ENCODE results near the gene SIN3B.

SIN3B gene

DNA sequence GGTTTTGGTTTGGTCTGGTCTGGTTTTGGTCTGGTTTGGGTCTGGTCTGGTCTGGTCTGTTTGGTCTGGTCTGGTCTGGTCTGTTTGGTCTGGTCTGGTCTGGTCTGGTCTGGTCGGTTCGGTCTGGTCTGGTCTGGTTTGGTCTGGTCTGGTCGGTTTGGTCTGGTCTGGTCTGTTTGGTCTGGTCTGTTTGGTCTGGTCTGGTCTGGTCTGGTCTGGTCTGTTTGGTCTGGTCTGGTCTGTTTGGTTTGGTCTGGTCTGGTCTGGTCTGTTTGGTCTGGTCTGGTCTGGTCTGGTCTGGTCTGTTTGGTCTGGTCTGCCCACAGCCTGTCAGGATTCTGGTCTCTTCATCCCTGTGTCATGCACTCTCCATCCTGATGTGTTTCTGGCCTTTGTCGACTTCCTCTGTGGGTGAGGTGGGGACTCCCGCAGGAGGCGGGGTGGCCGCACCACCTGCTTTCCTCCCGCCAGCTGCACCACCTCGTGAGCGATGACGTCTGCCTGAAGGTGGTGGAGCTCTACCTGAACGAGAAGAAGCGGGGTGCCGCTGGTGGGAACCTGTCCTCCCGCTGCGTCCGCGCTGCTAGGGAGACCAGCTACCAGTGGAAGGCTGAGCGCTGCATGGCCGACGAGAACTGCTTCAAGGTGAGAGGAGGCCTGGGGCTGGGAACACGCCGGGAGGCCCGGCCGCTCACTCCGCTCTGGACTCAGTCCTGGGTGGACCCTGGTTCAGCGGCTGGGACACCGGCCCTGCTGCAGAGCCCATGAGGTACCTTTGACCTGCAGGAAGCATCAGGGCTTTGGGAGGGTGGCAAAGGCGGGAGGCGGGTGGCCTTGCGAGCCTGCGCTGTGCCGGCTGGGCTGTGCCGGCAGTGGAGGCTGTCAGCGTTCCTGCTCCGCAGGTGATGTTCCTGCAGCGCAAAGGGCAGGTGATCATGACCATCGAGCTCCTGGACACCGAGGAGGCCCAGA is 46.7 kb downstream of the SIN3B start:
- peaks cover 9% of the 10 kb centered on the region; the same call in 1 of the 2 replicates for H3K9me3 ChIP-seq (ENCODE audit: control insufficient read depth, insufficient read depth, low read length)
- TF ChIP-seq, protein P1, sequence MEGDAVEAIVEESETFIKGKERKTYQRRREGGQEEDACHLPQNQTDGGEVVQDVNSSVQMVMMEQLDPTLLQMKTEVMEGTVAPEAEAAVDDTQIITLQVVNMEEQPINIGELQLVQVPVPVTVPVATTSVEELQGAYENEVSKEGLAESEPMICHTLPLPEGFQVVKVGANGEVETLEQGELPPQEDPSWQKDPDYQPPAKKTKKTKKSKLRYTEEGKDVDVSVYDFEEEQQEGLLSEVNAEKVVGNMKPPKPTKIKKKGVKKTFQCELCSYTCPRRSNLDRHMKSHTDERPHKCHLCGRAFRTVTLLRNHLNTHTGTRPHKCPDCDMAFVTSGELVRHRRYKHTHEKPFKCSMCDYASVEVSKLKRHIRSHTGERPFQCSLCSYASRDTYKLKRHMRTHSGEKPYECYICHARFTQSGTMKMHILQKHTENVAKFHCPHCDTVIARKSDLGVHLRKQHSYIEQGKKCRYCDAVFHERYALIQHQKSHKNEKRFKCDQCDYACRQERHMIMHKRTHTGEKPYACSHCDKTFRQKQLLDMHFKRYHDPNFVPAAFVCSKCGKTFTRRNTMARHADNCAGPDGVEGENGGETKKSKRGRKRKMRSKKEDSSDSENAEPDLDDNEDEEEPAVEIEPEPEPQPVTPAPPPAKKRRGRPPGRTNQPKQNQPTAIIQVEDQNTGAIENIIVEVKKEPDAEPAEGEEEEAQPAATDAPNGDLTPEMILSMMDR (IDR thresholded peaks at IDR 0.05; ENCODE audit: low read depth, low read length, poor library complexity, severe bottlenecking), result no peak
- no peak for TF ChIP-seq EZH2phosphoT487 (IDR thresholded peaks at IDR 0.05; ENCODE audit: borderline replicate concordance, low read length)
- H3K9me2 ChIP-seq (replicated peaks; ENCODE audit: control insufficient read depth, low read length), result no peaks in the 10 kb centered on the region
- peaks cover 85% of the 10 kb centered on the region for H3K36me3 ChIP-seq (ENCODE audit: control insufficient read depth, low read length)
- H3F3A ChIP-seq (ENCODE audit: control insufficient read depth, insufficient read depth), result no peaks in the 10 kb centered on the region
- H3K79me2 ChIP-seq (ENCODE audit: control insufficient read depth, low read length), result peaks cover 32% of the 10 kb centered on the region
- H3K27me3 ChIP-seq (ENCODE audit: control insufficient read depth, low read length), result no peaks in the 10 kb centered on the region
- no peak overlapping the region for H3K4me2 ChIP-seq (ENCODE audit: low read length)
- H3K4me3 ChIP-seq (ENCODE audit: low read length), result no peak overlapping the region
- peaks cover 7% of the 10 kb centered on the region for H3K4me1 ChIP-seq (ENCODE audit: control insufficient read depth, low read length)
- H4K20me1 ChIP-seq (ENCODE audit: control insufficient read depth, insufficient read depth, low read depth, low read length), result no peaks in the 10 kb centered on the region
- no peak overlapping the region for H3K27ac ChIP-seq (ENCODE audit: low read depth, low read length)

DNA sequence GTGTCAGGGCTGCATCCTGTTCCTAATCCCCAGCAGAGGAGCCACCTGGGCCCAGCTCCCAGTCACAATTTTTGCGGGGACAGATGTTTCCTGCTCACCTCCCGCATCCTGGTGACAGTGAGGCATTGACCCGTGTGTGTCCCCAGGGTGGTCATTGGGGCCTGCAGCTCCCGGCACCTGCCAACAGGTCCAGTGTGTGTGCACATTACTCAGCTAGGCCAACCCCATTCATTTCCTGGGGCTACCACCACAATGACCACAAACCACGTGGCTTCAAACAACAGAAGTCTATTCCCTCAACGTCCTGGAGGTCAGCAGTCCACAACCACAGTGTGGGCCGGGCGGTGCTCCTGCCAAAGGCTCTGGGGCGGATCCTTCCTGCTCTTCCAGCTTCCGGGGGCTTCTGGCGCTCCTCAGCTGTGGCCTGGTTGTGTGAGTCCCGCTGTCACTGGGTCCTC is 47.7 kb downstream of the SIN3B start:
- Histone ChIP-seq H3K9me2 (replicated peaks; ENCODE audit: control insufficient read depth, low read length) (no peaks in the 10 kb centered on the region), H3K79me2 (ENCODE audit: control insufficient read depth, low read length) (peaks cover 32% of the 10 kb centered on the region), H3K4me3 (ENCODE audit: low read length) (no peak overlapping the region), H3K27ac (ENCODE audit: low read depth, low read length) (no peak overlapping the region), H3K4me2 (ENCODE audit: low read length) (no peak overlapping the region), H3K36me3 (ENCODE audit: control insufficient read depth, low read length) (peaks cover 76% of the 10 kb centered on the region), H3K4me1 (ENCODE audit: control insufficient read depth, low read length) (peaks cover 7% of the 10 kb centered on the region), H3F3A (ENCODE audit: control insufficient read depth, insufficient read depth) (no peaks in the 10 kb centered on the region), H3K9me3 (ENCODE audit: control insufficient read depth, insufficient read depth, low read length) (peaks cover 18% of the 10 kb centered on the region; the same call in 1 of the 2 replicates), H4K20me1 (ENCODE audit: control insufficient read depth, insufficient read depth, low read depth, low read length) (no peaks in the 10 kb centered on the region), H3K27me3 (ENCODE audit: control insufficient read depth, low read length) (no peaks in the 10 kb centered on the region)
- no peak for TF ChIP-seq EZH2phosphoT487 (IDR thresholded peaks at IDR 0.05; ENCODE audit: borderline replicate concordance, low read length)
- TF ChIP-seq, protein P1 (IDR thresholded peaks at IDR 0.05; ENCODE audit: low read depth, low read length, poor library complexity, severe bottlenecking), result no peak

DNA sequence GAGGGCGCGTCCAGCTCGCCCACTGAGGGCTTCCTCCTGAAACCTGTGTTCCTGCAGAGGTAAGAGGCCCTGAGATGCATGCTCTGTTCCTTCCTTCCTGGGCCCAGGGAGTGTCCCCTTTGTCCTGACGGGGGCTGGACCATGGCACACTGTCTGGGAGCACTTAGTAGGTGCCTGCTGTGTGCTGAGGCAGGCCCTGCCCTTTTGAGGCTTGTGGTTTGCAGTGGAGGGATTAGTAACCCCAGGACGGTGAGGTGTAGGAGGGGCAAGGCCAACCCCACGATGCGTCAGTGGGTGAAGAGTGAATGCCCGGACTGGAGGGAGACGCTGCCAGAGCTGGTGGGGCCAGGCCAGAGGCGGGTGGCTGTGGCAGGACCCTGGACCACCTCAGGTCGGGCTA is 48.4 kb downstream of the SIN3B start:
- H3F3A ChIP-seq (ENCODE audit: control insufficient read depth, insufficient read depth), result no peaks in the 10 kb centered on the region
- peaks cover 7% of the 10 kb centered on the region for H3K4me1 ChIP-seq (ENCODE audit: control insufficient read depth, low read length)
- peaks cover 71% of the 10 kb centered on the region for H3K36me3 ChIP-seq (ENCODE audit: control insufficient read depth, low read length)
- peaks cover 32% of the 10 kb centered on the region for H3K79me2 ChIP-seq (ENCODE audit: control insufficient read depth, low read length)
- H4K20me1 ChIP-seq (ENCODE audit: control insufficient read depth, insufficient read depth, low read depth, low read length), result no peaks in the 10 kb centered on the region
- peaks cover 18% of the 10 kb centered on the region; the same call in 1 of the 2 replicates for H3K9me3 ChIP-seq (ENCODE audit: control insufficient read depth, insufficient read depth, low read length)
- TF ChIP-seq EZH2phosphoT487 (IDR thresholded peaks at IDR 0.05; ENCODE audit: borderline replicate concordance, low read length), result no peak
- TF ChIP-seq, protein P1 (IDR thresholded peaks at IDR 0.05; ENCODE audit: low read depth, low read length, poor library complexity, severe bottlenecking), result no peak
- H3K9me2 ChIP-seq (replicated peaks; ENCODE audit: control insufficient read depth, low read length), result no peaks in the 10 kb centered on the region
- H3K27me3 ChIP-seq (ENCODE audit: control insufficient read depth, low read length), result no peaks in the 10 kb centered on the region
- no peak overlapping the region for H3K27ac ChIP-seq (ENCODE audit: low read depth, low read length)
- no peak overlapping the region for H3K4me3 ChIP-seq (ENCODE audit: low read length)
- no peak overlapping the region for H3K4me2 ChIP-seq (ENCODE audit: low read length)
